Gastroesophageal sphincter (tissue), 4 donors: Measurements from ENCODE around the gene UGCG. TPM values are rescaled to one million over a fixed set of nuclear protein-coding genes. Genes with fewer than 3 reads are reported as not detected.

Source experiments
- ATAC-seq: fragments of 150-250 bp; one replicate; pipeline ENCODE4 v1.9.1; 2016; ENCODE audit warnings: mild to moderate bottlenecking, moderate library complexity
- H3K27ac ChIP-seq, 4 donors: fragments of 200-600 bp; sonication (generic) in 3 of 4; 1 replicate in 3 of 4; 2 replicates in 1 of 4; pipeline ENCODE4 v1.5.1; 2016 to 2019
- H3K27me3 ChIP-seq: fragments of 200-600 bp; sonication (generic); one replicate; pipeline ENCODE4 v1.5.1; 2019
- H3K36me3 ChIP-seq, 2 donors: fragments of 200-600 bp; sonication (generic); one replicate each; pipeline ENCODE4 v1.5.1; 2019; ENCODE audit warnings: control low read depth in 1 of 2
- H3K4me1 ChIP-seq, 3 donors: fragments of 200-600 bp; sonication (generic); 1 replicate in 2 of 3; 2 replicates in 1 of 3; pipeline ENCODE4 v1.5.1; 2016 to 2019; ENCODE audit warnings: control low read depth in 2 of 3
- H3K4me3 ChIP-seq, 2 donors: fragments of 200-600 bp; sonication (generic); one replicate each; pipeline ENCODE4 v1.5.1; 2019; ENCODE audit warnings: mild to moderate bottlenecking in 1 of 2, moderate library complexity in 1 of 2
- H3K9me3 ChIP-seq, 3 donors: fragments of 200-600 bp; sonication (generic); one replicate each; pipeline ENCODE4 v1.5.1; 2017 to 2019; ENCODE audit warnings: control low read depth in 2 of 3
- EP300 ChIP-seq: sonication (generic); formaldehyde crosslinking; IDR thresholded peaks from one replicate; pipeline ENCODE4 v1.6.1; 2017; ENCODE audit warnings: antibody characterized with exemption, mild to moderate bottlenecking
- POLR2A ChIP-seq, 2 donors: fragments of 450-650 bp; IDR thresholded peaks; one replicate each; pipeline ENCODE4 v1.6.1; 2017; ENCODE audit warnings: antibody characterized with exemption in 2 of 2, mild to moderate bottlenecking in 2 of 2, moderate library complexity in 1 of 2
- POLR2AphosphoS5 ChIP-seq: sonication (generic); formaldehyde crosslinking; IDR thresholded peaks from one replicate; pipeline ENCODE4 v1.6.1; 2017; ENCODE audit warnings: antibody characterized with exemption
- WGBS, 2 donors: methylation state at CpG; one replicate each; pipeline ENCODE4 v1.1.5; 2018; ENCODE audit warnings: low coverage in 1 of 2; 5-methylcytosine and 5-hydroxymethylcytosine counted together
- total RNA-seq, 4 donors: library from RNA; depleted of rRNA; stranded (reverse); fragments of >200 nt; gene quantifications; one replicate each; pipeline ENCODE4 v1.1.0, GENCODE V29; 2016
- TF ChIP-seq, protein P1 (sequence below), 4 experiments: fragments of 200-600 bp in 2 of 4; fragments of 450-650 bp in 2 of 4; sonication (generic) in 1 of 4; IDR thresholded peaks; one replicate each; pipeline ENCODE4 v1.5.1; 2017 to 2019; ENCODE audit warnings: antibody characterized with exemption in 4 of 4, mild to moderate bottlenecking in 2 of 4, moderate library complexity in 2 of 4

Gene UGCG
- total RNA-seq, 4 donors from 2014 or later: 30.0 to 52.6 (median 43.2) TPM

DNA sequence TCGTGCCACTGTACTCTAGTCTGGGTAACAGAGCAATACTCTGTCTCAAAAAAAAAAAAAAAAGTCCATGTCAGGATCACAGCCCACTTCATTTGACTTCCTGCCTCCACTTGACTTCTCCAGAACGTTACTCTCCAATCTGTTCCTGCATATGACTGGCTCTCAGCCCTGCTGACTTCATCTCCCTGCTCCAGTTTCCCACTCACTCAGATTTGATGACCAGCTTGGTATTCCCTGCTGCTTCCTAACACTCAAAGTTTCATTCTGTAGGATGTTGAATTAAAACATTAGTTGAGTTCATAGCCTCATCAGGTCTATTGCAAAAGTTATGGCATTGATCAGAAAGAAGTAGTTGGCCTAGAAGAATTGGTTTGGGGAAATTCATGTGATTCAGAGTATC, 52.3 kb downstream of the UGCG start:
- H3K4me3 ChIP-seq: no peak overlapping the region
- no peak overlapping the region for H3K27ac ChIP-seq
- ATAC-seq: no peak
- WGBS, 2 donors: 40 to 54% methylated on average over 2 of the region's 2 CpGs
- no peaks in the 10 kb centered on the region for H3K36me3 ChIP-seq
- H3K9me3 ChIP-seq: no peaks in the 10 kb centered on the region
- TF ChIP-seq, protein P1, sequence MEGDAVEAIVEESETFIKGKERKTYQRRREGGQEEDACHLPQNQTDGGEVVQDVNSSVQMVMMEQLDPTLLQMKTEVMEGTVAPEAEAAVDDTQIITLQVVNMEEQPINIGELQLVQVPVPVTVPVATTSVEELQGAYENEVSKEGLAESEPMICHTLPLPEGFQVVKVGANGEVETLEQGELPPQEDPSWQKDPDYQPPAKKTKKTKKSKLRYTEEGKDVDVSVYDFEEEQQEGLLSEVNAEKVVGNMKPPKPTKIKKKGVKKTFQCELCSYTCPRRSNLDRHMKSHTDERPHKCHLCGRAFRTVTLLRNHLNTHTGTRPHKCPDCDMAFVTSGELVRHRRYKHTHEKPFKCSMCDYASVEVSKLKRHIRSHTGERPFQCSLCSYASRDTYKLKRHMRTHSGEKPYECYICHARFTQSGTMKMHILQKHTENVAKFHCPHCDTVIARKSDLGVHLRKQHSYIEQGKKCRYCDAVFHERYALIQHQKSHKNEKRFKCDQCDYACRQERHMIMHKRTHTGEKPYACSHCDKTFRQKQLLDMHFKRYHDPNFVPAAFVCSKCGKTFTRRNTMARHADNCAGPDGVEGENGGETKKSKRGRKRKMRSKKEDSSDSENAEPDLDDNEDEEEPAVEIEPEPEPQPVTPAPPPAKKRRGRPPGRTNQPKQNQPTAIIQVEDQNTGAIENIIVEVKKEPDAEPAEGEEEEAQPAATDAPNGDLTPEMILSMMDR (IDR thresholded peaks at IDR 0.05): no peak
- H3K4me1 ChIP-seq: no peaks in the 10 kb centered on the region
- H3K27me3 ChIP-seq: no peaks in the 10 kb centered on the region

DNA sequence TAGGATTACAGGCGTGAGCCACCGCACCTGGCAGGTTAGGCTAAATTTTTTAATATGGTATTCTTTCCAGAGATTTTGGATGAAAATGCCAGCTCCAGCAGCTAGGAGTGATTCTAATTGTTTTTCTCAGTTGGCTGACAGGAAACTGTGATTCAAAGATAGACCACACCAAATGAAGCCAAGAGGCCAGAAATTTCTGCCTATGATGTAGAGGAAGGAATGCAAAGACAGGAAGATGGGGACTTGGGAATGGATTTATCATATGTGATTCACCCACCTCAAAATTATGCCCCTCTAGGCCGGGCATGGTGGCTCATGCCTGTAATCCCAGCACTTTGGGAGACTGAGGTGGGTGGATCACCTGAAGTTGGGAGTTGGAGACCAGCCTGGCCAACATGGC, 53.3 kb downstream of the UGCG start:
- Histone ChIP-seq H3K9me3 (no peaks in the 10 kb centered on the region), H3K4me3 (no peak overlapping the region), H3K36me3 (no peaks in the 10 kb centered on the region), H3K4me1 (no peaks in the 10 kb centered on the region), H3K27me3 (no peaks in the 10 kb centered on the region), H3K27ac (no peak overlapping the region)
- 92 to 100% methylated on average over 1 to 2 of the region's 3 CpGs for WGBS, 2 donors
- TF ChIP-seq EP300: no peak
- TF ChIP-seq POLR2AphosphoS5: no peak
- TF ChIP-seq, protein P1 (IDR thresholded peaks at IDR 0.05): no peak
- no peak for TF ChIP-seq POLR2A (IDR thresholded peaks at IDR 0.05)
- ATAC-seq: no peak

DNA sequence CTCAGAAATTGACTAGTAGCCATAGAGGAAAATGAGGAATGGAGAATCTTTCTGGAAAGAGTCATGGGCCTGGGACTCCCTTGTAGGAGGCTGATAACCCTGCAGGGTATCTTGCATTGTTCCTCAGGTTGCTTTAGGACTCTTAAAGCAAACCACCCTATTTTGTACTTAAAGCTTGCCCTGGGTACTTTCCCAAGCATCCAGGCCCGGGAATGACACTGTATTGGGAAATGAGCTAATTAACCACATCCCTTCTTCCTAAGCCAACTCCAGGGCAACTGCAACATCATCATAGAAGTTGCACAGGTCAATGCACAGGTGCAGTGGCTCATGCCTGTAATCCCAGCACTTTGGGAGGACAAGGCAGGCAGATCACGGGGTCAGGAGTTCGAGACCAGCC, 55.9 kb downstream of the UGCG start:
- no peak overlapping the region for H3K27ac ChIP-seq
- peaks cover 0 to 4% (median 3%) of the 10 kb centered on the region in 3 donors for H3K4me1 ChIP-seq
- no peaks in the 10 kb centered on the region for H3K36me3 ChIP-seq
- TF ChIP-seq, protein P1 (IDR thresholded peaks at IDR 0.05): no peak
- TF ChIP-seq EP300: no peak
- no peak for TF ChIP-seq POLR2AphosphoS5
- TF ChIP-seq POLR2A (IDR thresholded peaks at IDR 0.05): no peak
- H3K27me3 ChIP-seq: no peaks in the 10 kb centered on the region
- H3K9me3 ChIP-seq: no peaks in the 10 kb centered on the region
- 50% methylated on average over 1 of the region's 3 CpGs; no CpG with 5 or more reads in 1 of the 2 donors for WGBS, 2 donors
- H3K4me3 ChIP-seq: no peak overlapping the region
- no peak for ATAC-seq

DNA sequence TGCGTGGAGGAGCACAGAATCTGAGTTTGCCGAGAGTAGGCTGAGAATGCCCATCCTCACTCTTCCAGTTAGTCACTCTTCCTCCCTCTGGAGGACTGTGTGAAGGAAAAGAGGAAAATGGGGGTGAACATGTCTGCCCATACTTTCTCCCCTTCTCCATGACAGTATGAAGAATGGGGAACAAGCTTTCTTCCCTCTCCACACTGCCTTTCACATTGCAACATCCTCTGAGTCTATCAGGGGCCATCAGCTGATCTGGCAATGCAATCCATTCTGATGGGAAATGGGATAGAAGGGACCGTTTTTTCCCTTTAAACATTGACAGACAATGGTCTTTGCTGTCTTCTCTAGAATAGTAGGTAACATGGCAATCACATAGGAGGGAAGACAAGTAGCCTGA, 56.8 kb downstream of the UGCG start:
- H3K27me3 ChIP-seq: no peaks in the 10 kb centered on the region
- no peak overlapping the region for H3K27ac ChIP-seq
- no peak for ATAC-seq
- WGBS, 2 donors: 78 to 100% methylated on average over 2 to 3 of the region's 3 CpGs
- H3K9me3 ChIP-seq: no peaks in the 10 kb centered on the region
- H3K4me1 ChIP-seq: peaks cover 0 to 13% (median 6%) of the 10 kb centered on the region in 3 donors
- H3K4me3 ChIP-seq: no peak overlapping the region
- H3K36me3 ChIP-seq: no peaks in the 10 kb centered on the region
- TF ChIP-seq POLR2A (IDR thresholded peaks at IDR 0.05) (no peak), EP300 (no peak), POLR2AphosphoS5 (no peak)
- TF ChIP-seq, protein P1 (IDR thresholded peaks at IDR 0.05): no peak

DNA sequence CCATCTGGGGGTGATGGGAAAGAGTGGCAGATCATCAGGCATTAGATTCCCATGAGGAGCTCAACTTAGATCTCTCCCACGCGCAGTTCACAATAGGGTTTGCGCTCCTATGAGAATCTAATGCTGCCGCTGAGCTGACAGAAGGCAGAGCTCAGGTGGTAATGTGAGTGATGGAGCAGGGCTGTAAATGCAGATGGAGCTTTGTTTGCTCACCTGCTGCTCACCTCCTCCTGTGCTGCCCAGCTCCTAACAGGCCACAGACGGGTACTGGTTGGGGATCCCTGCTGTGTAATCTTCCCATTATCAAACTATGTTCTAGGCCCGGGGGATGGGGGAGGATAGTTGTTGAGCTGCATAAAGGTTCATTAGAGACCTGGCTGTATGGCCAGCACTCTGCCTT, 58.4 kb downstream of the UGCG start:
- no peak for ATAC-seq
- WGBS, 2 donors: 73 to 81% methylated on average over 4 to 5 of the region's 6 CpGs
- Histone ChIP-seq H3K27me3 (no peaks in the 10 kb centered on the region), H3K4me3 (no peak overlapping the region), H3K4me1 (peaks cover 0 to 14% (median 9%) of the 10 kb centered on the region in 3 donors), H3K27ac (no peak overlapping the region), H3K36me3 (no peaks in the 10 kb centered on the region), H3K9me3 (no peaks in the 10 kb centered on the region)
- no peak for TF ChIP-seq POLR2AphosphoS5
- no peak for TF ChIP-seq EP300
- TF ChIP-seq POLR2A (IDR thresholded peaks at IDR 0.05): no peak
